SK-N-SH (cell line): ENCODE measurements around the gene EXOC4. TPM values are rescaled to one million over a fixed set of nuclear protein-coding genes. Genes with fewer than 3 reads are reported as not detected.

ENCODE experiments used
- CTCF ChIA-PET: fragments of 300-600, 350-600 bp; formaldehyde crosslinking; extraction: SDS; loops from one replicate; lab custom pipeline; 2021; lab: Yijun Ruan, JAX
- POLR2A ChIA-PET: fragments of 350-600 bp; sonication (Branson Sonifier 250); formaldehyde crosslinking; extraction: SDS; loops from one replicate; lab custom pipeline; 2020; ENCODE audit warnings: antibody characterized with exemption, inconsistent platforms; lab: Yijun Ruan, JAX
- DNase-seq: peaks from one replicate; pipeline ENCODE4 v3.0.0; 2012
- H2AFZ ChIP-seq: fragments of 200-600 bp; sonication (generic); 2 replicates; pipeline ENCODE4 v1.8.1; 2016; ENCODE audit warnings: antibody characterized with exemption, mild to moderate bottlenecking, low read depth
- H3F3A ChIP-seq: fragments of 200-600 bp; sonication (generic); replicated peaks from 2 replicates; pipeline ENCODE3; 2016; ENCODE audit warnings: antibody characterized with exemption, mild to moderate bottlenecking; ENCODE audit not compliant: insufficient read depth
- H3K27ac ChIP-seq, 2 experiments: fragments of 200-500 bp in 1 of 2; fragments of 200-600 bp in 1 of 2; sonication (Bioruptor generic) in 1 of 2; sonication (generic), shearing (Covaris generic) in 1 of 2; 2 replicates each; pipeline versions ENCODE4 v1.5.1 to v1.6.1; 2014 to 2016; ENCODE audit warnings: low read depth in 2 of 2, inconsistent platforms in 1 of 2, low read length in 1 of 2, mild to moderate bottlenecking in 1 of 2, mixed read lengths in 1 of 2
- H3K27me3 ChIP-seq: fragments of 200-600 bp; sonication (generic), shearing (Covaris generic); 2 replicates; pipeline ENCODE4 v1.6.1; 2016; ENCODE audit warnings: mixed run types; ENCODE audit not compliant: insufficient read depth
- H3K36me3 ChIP-seq, 2 experiments: fragments of 200-500 bp in 1 of 2; fragments of 200-600 bp in 1 of 2; sonication (Bioruptor generic) in 1 of 2; sonication (generic) in 1 of 2; replicated peaks in 1 of 2; 2 replicates each; pipeline versions ENCODE3 to v1.5.1; 2014 to 2016; ENCODE audit warnings: low read length in 1 of 2, mild to moderate bottlenecking in 1 of 2; ENCODE audit not compliant: insufficient read depth in 2 of 2, control insufficient read depth in 1 of 2
- H3K4me1 ChIP-seq, 2 experiments: fragments of 200-500 bp in 1 of 2; fragments of 200-600 bp in 1 of 2; sonication (Bioruptor generic) in 1 of 2; sonication (generic), shearing (Covaris generic) in 1 of 2; 2 replicates each; pipeline versions ENCODE4 v1.5.1 to v1.6.1; 2014 to 2016; ENCODE audit warnings: low read depth in 1 of 2, low read length in 1 of 2, mixed run types in 1 of 2; ENCODE audit not compliant: insufficient read depth in 2 of 2, control insufficient read depth in 1 of 2
- H3K4me2 ChIP-seq: fragments of 200-600 bp; sonication (generic), shearing (Covaris generic); 2 replicates; pipeline ENCODE4 v1.6.1; 2017; ENCODE audit warnings: mixed run types
- H3K4me3 ChIP-seq, 2 experiments: fragments of 200-500 bp in 1 of 2; fragments of 200-600 bp in 1 of 2; sonication (Bioruptor generic) in 1 of 2; sonication (generic), shearing (Covaris generic) in 1 of 2; 2 replicates each; pipeline versions ENCODE4 v1.5.1 to v1.8.1; 2014 to 2016; ENCODE audit warnings: low read depth in 2 of 2, inconsistent platforms in 1 of 2, low read length in 1 of 2, mild to moderate bottlenecking in 1 of 2, mixed read lengths in 1 of 2, moderate library complexity in 1 of 2
- H3K79me2 ChIP-seq: fragments of 200-600 bp; sonication (generic); 2 replicates; pipeline ENCODE4 v1.8.1; 2017; ENCODE audit warnings: mild to moderate bottlenecking; ENCODE audit not compliant: insufficient read depth
- H3K9ac ChIP-seq: fragments of 200-600 bp; sonication (generic); 2 replicates; pipeline ENCODE4 v1.6.1; 2017; ENCODE audit warnings: mixed run types
- H3K9me2 ChIP-seq: fragments of 200-600 bp; sonication (generic); 2 replicates; pipeline ENCODE4 v1.6.1; 2017; ENCODE audit warnings: mixed run types
- H3K9me3 ChIP-seq: fragments of 200-600 bp; sonication (generic); 2 replicates; pipeline ENCODE4 v1.6.1; 2017; ENCODE audit warnings: mixed run types, mild to moderate bottlenecking, moderate library complexity
- H4K20me1 ChIP-seq: fragments of 200-600 bp; sonication (generic); 2 replicates; pipeline ENCODE4 v1.6.1; 2017; ENCODE audit warnings: mild to moderate bottlenecking, mixed run types; ENCODE audit not compliant: insufficient read depth
- CHD2 ChIP-seq: fragments of 150-350 bp; IDR thresholded peaks from 2 replicates; pipeline ENCODE4 v1.6.1; 2018; ENCODE audit warnings: low read length; ENCODE audit not compliant: partially characterized antibody
- EP300 ChIP-seq, 2 experiments: IDR thresholded peaks; 2 replicates each; pipeline versions ENCODE4 v1.4.0 to v1.6.1; 2012; ENCODE audit warnings: borderline replicate concordance in 1 of 2, low read depth in 1 of 2, low read length in 1 of 2
- EZH2phosphoT487 ChIP-seq: fragments of 200-600 bp; sonication (generic); IDR thresholded peaks from 2 replicates; pipeline ENCODE4 v1.6.1; 2017; ENCODE audit warnings: low read depth, mixed run types, mild to moderate bottlenecking, antibody characterized with exemption, moderate library complexity, borderline replicate concordance
- GABPA ChIP-seq: IDR thresholded peaks from 2 replicates; pipeline ENCODE4 v1.4.0; 2012; ENCODE audit warnings: low read depth, mild to moderate bottlenecking
- GATA2 ChIP-seq: sonication (generic); formaldehyde crosslinking; IDR thresholded peaks from 2 replicates; pipeline ENCODE4 v1.5.0; 2020; ENCODE audit warnings: mild to moderate bottlenecking, missing genetic modification reagents
- JUND ChIP-seq: IDR thresholded peaks from 2 replicates; pipeline ENCODE4 v1.4.0; 2012
- NFIC ChIP-seq: IDR thresholded peaks from 2 replicates; pipeline ENCODE4 v1.4.0; 2012; ENCODE audit warnings: borderline replicate concordance
- NRF1 ChIP-seq: IDR thresholded peaks from 2 replicates; pipeline ENCODE4 v1.6.1; 2012; ENCODE audit warnings: low read depth, mild to moderate bottlenecking, low read length
- RCOR1 ChIP-seq: fragments of 150-350 bp; IDR thresholded peaks from 2 replicates; pipeline ENCODE4 v1.6.1; 2017; ENCODE audit warnings: antibody characterized with exemption, low read length
- RFX5 ChIP-seq: IDR thresholded peaks from 2 replicates; pipeline ENCODE4 v1.6.1; 2012; ENCODE audit warnings: mild to moderate bottlenecking, improper control_type of control experiment, low read length
- WGBS: methylation state at CpG from one replicate; pipeline ENCODE4 v1.1.6; 2017; ENCODE audit warnings: low lambda C conversion rate; 5-methylcytosine and 5-hydroxymethylcytosine counted together
- polyA plus RNA-seq, 3 experiments: library from polyadenylated mRNA; depleted of rRNA; stranded (reverse); fragments of >200 nt; gene quantifications; 2 replicates each; pipeline ENCODE4 v1.2.3, GENCODE V29; 2012
- TF ChIP-seq, protein P1 (sequence below): IDR thresholded peaks from 2 replicates; pipeline ENCODE4 v1.4.0; 2012; ENCODE audit warnings: low read depth

Gene EXOC4
- polyA plus RNA-seq, 1 of the 3 experiments (the other 2 are of a cell fraction) = 37.3 TPM

DNA sequence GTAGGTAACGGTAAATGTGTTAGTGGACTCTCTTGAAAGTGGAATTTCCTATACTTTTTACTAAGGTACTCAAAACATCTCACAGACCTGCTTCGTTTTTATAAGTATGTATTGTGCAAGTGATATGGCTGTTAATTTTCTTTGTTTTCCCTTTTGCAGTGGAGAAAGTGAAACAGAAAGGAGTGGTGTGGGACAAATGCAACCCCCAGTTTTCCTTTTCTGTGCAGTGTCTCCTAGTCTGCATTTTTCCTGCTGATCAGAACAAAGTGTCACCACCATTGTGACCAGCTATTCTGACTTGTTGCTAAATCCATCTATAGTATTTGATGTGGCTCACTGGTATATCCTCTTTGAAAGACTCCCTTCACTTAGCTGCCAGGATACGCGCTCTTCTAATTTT lies 410.0 kb downstream of the EXOC4 start:
- ChIA-PET POLR2A (no interaction called here), CTCF (interaction anchor here (0.7 to 1.5 kb wide), 4 partner anchors 11 to 272 kb away, joined by 3 to 5 read pairs (median 4); no protein-coding TSS in a partner anchor)
- Histone ChIP-seq H3K9me3 (no peaks in the 10 kb centered on the region), H3K4me2 (no peak overlapping the region), H4K20me1 (no peaks in the 10 kb centered on the region), H3F3A (no peaks in the 10 kb centered on the region), H3K27ac (peak overlapping the region in 1 of 2 experiments; percentile 98; a peak in 2 of 4 replicates), H3K36me3 (peaks cover 0 to 9% of the 10 kb centered on the region in 2 experiments), H2AFZ (no peak overlapping the region), H3K9me2 (no peaks in the 10 kb centered on the region), H3K79me2 (no peaks in the 10 kb centered on the region), H3K4me1 (peaks cover 3 to 40% of the 10 kb centered on the region in 2 experiments; a peak in 3 of 4 replicates), H3K4me3 (no peak overlapping the region), H3K9ac (no peak overlapping the region), H3K27me3 (no peaks in the 10 kb centered on the region)
- no peak for DNase-seq
- TF ChIP-seq, protein P1, sequence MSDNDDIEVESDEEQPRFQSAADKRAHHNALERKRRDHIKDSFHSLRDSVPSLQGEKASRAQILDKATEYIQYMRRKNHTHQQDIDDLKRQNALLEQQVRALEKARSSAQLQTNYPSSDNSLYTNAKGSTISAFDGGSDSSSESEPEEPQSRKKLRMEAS = no peak
- TF ChIP-seq RFX5 = no peak
- 95% methylated on average over 4 of the region's 4 CpGs for WGBS

DNA sequence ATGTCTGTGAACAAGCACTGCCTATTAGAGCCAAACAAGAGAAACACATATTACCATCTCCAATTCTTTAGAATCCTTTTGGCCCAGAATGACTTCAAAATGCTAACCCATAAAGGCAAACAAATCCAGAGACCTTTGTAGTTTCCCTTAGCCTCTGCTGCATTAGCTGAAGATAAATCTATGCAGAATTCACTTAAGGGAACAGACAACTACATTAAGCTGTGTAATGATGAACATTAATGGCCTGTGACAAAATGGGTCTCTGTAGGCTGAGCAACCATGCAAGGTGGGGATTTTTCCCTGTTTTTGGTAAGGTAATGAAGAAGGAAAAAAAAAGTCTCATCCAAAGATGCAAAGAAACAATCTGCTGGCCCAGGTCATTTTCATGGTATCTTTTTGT lies 411.6 kb downstream of the EXOC4 start:
- H3K36me3 ChIP-seq = peaks cover 0 to 11% of the 10 kb centered on the region in 2 experiments
- peaks cover 7 to 47% of the 10 kb centered on the region in 2 experiments; a peak in 3 of 4 replicates for H3K4me1 ChIP-seq
- no peak overlapping the region for H2AFZ ChIP-seq
- no peak overlapping the region for H3K9ac ChIP-seq
- no peaks in the 10 kb centered on the region for H3K9me3 ChIP-seq
- no peaks in the 10 kb centered on the region for H3K9me2 ChIP-seq
- no peaks in the 10 kb centered on the region for H3F3A ChIP-seq
- no peak overlapping the region for H3K4me3 ChIP-seq
- no peak for DNase-seq
- ChIA-PET CTCF (no interaction called here), POLR2A (no interaction called here)
- no peaks in the 10 kb centered on the region for H4K20me1 ChIP-seq
- H3K27me3 ChIP-seq = no peaks in the 10 kb centered on the region
- H3K27ac ChIP-seq = peak overlapping the region in 1 of 2 experiments; percentile 98; a peak in 2 of 4 replicates
- no peak overlapping the region for H3K4me2 ChIP-seq
- TF ChIP-seq EP300 (IDR thresholded peaks at IDR 0.05; ENCODE audit: borderline replicate concordance in 1 of 2, low read depth in 1 of 2, low read length in 1 of 2) (peak in 1 of 2 experiments; percentile 61; a peak in 2 of 4 replicates), NFIC (no peak), NRF1 (no peak), EZH2phosphoT487 (no peak), JUND (no peak), CHD2 (peak; percentile 56), GATA2 (CRISPR knock-in tag) (no peak; the same call in none of the 2 replicates), GABPA (no peak), RCOR1 (peak; percentile 13; the same call in 1 of the 2 replicates)
- TF ChIP-seq, protein P1 = no peak
- TF ChIP-seq, all 33 proteins: peak for 3
- no peaks in the 10 kb centered on the region for H3K79me2 ChIP-seq
